DOHH2 (cell line): ENCODE results near the gene DHX36.

Experiments
- EZH2phosphoT487 ChIP-seq: fragments of 200-600 bp; sonication (generic); IDR thresholded peaks from 2 replicates; pipeline ENCODE4 v1.6.1; 2017; ENCODE audit warnings: borderline replicate concordance, mild to moderate bottlenecking, antibody characterized with exemption, low read length, moderate library complexity, mixed read lengths
- TF ChIP-seq, protein P1 (sequence below): fragments of 200-600 bp; sonication (generic); IDR thresholded peaks from one replicate; pipeline ENCODE4 v1.5.1; 2014; ENCODE audit warnings: antibody characterized with exemption, mild to moderate bottlenecking, low read depth, low read length; ENCODE audit not compliant: poor library complexity, severe bottlenecking

- TF ChIP-seq, protein P1, sequence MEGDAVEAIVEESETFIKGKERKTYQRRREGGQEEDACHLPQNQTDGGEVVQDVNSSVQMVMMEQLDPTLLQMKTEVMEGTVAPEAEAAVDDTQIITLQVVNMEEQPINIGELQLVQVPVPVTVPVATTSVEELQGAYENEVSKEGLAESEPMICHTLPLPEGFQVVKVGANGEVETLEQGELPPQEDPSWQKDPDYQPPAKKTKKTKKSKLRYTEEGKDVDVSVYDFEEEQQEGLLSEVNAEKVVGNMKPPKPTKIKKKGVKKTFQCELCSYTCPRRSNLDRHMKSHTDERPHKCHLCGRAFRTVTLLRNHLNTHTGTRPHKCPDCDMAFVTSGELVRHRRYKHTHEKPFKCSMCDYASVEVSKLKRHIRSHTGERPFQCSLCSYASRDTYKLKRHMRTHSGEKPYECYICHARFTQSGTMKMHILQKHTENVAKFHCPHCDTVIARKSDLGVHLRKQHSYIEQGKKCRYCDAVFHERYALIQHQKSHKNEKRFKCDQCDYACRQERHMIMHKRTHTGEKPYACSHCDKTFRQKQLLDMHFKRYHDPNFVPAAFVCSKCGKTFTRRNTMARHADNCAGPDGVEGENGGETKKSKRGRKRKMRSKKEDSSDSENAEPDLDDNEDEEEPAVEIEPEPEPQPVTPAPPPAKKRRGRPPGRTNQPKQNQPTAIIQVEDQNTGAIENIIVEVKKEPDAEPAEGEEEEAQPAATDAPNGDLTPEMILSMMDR = peak; percentile 91
- no peak for TF ChIP-seq EZH2phosphoT487
Measured at GRCh38 chr3:154252759-154253638, 71.3 kb downstream of the DHX36 start.
